ENCODE measurements around the gene FABP1. TPM values are rescaled to one million over a fixed set of nuclear protein-coding genes. Genes with fewer than 3 reads are reported as not detected.

FABP1 gene
- total and polyA plus RNA-seq, 2 of the 8 experiments (the other 6 are each of a cell fraction or from before 2014, with no cell fraction given), result 0.09 TPM; not detected in 1

DNA sequence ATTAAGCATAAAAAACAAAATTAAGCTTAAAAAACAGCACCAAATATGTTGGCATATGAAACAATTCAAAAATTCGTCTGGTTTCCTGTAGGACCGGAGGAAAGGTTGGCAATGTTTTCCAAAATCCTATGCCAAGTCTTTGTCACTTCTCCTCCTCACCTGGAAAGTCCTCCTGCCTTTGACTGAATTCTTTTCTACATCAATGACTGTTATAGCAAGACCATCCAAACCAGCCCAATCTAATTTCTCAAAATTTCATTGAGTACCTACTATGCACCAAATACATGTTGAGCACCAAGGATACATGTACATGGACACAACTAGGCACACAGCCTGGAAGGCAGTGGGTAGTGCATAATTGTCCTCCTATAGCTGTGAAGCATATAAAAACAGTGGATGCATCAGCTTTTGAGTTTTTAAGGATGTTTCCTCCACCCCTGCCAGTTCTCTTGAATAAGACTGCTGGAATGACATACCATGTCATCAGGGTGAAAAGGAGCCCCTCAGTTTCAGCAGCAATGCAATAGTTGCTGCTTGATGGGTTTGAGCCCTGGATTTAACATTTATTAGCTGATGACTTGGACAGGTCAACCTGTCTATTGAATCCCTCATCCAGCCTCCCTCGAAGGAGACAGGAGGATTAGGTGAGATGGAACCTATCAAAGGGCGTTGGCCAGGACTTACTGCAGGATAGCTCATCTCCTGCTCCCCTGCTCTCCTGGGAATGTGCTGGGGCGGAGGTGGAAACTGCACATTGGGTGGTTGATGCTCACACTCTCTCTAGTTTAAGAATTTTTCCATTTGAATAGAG lies 4.5 kb downstream of the FABP1 start (continued):
- TF ChIP-seq, protein P1, sequence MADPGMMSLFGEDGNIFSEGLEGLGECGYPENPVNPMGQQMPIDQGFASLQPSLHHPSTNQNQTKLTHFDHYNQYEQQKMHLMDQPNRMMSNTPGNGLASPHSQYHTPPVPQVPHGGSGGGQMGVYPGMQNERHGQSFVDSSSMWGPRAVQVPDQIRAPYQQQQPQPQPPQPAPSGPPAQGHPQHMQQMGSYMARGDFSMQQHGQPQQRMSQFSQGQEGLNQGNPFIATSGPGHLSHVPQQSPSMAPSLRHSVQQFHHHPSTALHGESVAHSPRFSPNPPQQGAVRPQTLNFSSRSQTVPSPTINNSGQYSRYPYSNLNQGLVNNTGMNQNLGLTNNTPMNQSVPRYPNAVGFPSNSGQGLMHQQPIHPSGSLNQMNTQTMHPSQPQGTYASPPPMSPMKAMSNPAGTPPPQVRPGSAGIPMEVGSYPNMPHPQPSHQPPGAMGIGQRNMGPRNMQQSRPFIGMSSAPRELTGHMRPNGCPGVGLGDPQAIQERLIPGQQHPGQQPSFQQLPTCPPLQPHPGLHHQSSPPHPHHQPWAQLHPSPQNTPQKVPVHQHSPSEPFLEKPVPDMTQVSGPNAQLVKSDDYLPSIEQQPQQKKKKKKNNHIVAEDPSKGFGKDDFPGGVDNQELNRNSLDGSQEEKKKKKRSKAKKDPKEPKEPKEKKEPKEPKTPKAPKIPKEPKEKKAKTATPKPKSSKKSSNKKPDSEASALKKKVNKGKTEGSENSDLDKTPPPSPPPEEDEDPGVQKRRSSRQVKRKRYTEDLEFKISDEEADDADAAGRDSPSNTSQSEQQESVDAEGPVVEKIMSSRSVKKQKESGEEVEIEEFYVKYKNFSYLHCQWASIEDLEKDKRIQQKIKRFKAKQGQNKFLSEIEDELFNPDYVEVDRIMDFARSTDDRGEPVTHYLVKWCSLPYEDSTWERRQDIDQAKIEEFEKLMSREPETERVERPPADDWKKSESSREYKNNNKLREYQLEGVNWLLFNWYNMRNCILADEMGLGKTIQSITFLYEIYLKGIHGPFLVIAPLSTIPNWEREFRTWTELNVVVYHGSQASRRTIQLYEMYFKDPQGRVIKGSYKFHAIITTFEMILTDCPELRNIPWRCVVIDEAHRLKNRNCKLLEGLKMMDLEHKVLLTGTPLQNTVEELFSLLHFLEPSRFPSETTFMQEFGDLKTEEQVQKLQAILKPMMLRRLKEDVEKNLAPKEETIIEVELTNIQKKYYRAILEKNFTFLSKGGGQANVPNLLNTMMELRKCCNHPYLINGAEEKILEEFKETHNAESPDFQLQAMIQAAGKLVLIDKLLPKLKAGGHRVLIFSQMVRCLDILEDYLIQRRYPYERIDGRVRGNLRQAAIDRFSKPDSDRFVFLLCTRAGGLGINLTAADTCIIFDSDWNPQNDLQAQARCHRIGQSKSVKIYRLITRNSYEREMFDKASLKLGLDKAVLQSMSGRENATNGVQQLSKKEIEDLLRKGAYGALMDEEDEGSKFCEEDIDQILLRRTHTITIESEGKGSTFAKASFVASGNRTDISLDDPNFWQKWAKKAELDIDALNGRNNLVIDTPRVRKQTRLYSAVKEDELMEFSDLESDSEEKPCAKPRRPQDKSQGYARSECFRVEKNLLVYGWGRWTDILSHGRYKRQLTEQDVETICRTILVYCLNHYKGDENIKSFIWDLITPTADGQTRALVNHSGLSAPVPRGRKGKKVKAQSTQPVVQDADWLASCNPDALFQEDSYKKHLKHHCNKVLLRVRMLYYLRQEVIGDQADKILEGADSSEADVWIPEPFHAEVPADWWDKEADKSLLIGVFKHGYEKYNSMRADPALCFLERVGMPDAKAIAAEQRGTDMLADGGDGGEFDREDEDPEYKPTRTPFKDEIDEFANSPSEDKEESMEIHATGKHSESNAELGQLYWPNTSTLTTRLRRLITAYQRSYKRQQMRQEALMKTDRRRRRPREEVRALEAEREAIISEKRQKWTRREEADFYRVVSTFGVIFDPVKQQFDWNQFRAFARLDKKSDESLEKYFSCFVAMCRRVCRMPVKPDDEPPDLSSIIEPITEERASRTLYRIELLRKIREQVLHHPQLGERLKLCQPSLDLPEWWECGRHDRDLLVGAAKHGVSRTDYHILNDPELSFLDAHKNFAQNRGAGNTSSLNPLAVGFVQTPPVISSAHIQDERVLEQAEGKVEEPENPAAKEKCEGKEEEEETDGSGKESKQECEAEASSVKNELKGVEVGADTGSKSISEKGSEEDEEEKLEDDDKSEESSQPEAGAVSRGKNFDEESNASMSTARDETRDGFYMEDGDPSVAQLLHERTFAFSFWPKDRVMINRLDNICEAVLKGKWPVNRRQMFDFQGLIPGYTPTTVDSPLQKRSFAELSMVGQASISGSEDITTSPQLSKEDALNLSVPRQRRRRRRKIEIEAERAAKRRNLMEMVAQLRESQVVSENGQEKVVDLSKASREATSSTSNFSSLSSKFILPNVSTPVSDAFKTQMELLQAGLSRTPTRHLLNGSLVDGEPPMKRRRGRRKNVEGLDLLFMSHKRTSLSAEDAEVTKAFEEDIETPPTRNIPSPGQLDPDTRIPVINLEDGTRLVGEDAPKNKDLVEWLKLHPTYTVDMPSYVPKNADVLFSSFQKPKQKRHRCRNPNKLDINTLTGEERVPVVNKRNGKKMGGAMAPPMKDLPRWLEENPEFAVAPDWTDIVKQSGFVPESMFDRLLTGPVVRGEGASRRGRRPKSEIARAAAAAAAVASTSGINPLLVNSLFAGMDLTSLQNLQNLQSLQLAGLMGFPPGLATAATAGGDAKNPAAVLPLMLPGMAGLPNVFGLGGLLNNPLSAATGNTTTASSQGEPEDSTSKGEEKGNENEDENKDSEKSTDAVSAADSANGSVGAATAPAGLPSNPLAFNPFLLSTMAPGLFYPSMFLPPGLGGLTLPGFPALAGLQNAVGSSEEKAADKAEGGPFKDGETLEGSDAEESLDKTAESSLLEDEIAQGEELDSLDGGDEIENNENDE (IDR thresholded peaks at IDR 0.05; ENCODE audit: insufficient replicate concordance, low read length), result no peak

Measured in H1 (cell line).